PC-9 (cell line): Measurements from ENCODE around the gene SLC28A2. TPM values are rescaled to one million over a fixed set of nuclear protein-coding genes. Genes with fewer than 3 reads are reported as not detected.
"Not testable (repeated sequence)": the region's sequence is repeated elsewhere in the genome, so short reads cannot be mapped to it uniquely, and the experiment has no call there.

Experiments used
- BruUV-seq: library from RNA; stranded (reverse); fragments of 400-500 nt; replicated peaks from 2 replicates; lab custom pipeline; 2021; lab: Mats Ljungman, UMichigan
- CTCF ChIA-PET: fragments of 300-600 bp; sonication (Branson Sonifier 250); formaldehyde crosslinking; loops from one replicate; lab custom pipeline; 2022; ENCODE audit warnings: antibody characterized with exemption; lab: Charles Lee
- POLR2A ChIA-PET: fragments of 300-600 bp; sonication (Branson Sonifier 250); formaldehyde crosslinking; loops from one replicate; lab custom pipeline; 2022; ENCODE audit warnings: antibody characterized with exemption; ENCODE audit not compliant: unreplicated experiment; lab: Charles Lee
- DNase-seq, 2 experiments: peaks; one replicate each; pipeline versions ENCODE4 v3.0.0 to v3.0.0-alpha.2; 2015 to 2022; ENCODE audit warnings: mixed read lengths in 1 of 2
- H2AFZ ChIP-seq: fragments of 200-600 bp; sonication (generic); 2 replicates; pipeline ENCODE4 v1.8.1; 2017; ENCODE audit warnings: antibody characterized with exemption
- H3F3A ChIP-seq: fragments of 200-600 bp; sonication (generic); 2 replicates; pipeline ENCODE4 v1.8.1; 2017; ENCODE audit warnings: antibody characterized with exemption, mild to moderate bottlenecking, low read depth; ENCODE audit not compliant: insufficient read depth
- H3K27ac ChIP-seq: fragments of 200-600 bp; sonication (generic); 2 replicates; pipeline ENCODE4 v1.6.1; 2016; ENCODE audit warnings: mixed run types
- H3K27me3 ChIP-seq: fragments of 200-600 bp; sonication (generic); 2 replicates; pipeline ENCODE4 v1.6.1; 2016; ENCODE audit warnings: low read depth, mixed run types; ENCODE audit not compliant: insufficient read depth
- H3K36me3 ChIP-seq: fragments of 200-600 bp; sonication (generic); 2 replicates; pipeline ENCODE4 v1.6.1; 2016; ENCODE audit warnings: low read depth, mixed run types
- H3K4me1 ChIP-seq: fragments of 200-600 bp; sonication (generic); replicated peaks from 2 replicates; pipeline ENCODE4 v1.6.1; 2016; ENCODE audit warnings: mixed run types; ENCODE audit not compliant: insufficient read depth
- H3K4me2 ChIP-seq: fragments of 200-600 bp; sonication (generic); 2 replicates; pipeline ENCODE4 v1.6.1; 2017; ENCODE audit warnings: mixed run types
- H3K4me3 ChIP-seq: fragments of 200-600 bp; sonication (generic); 2 replicates; pipeline ENCODE4 v1.6.1; 2016; ENCODE audit warnings: mixed run types
- H3K79me2 ChIP-seq: fragments of 200-600 bp; sonication (generic); 2 replicates; pipeline ENCODE4 v1.6.1; 2017; ENCODE audit warnings: low read depth, mixed run types
- H3K9me2 ChIP-seq: fragments of 200-600 bp; sonication (generic); 2 replicates; pipeline ENCODE4 v1.8.1; 2017; ENCODE audit warnings: mild to moderate bottlenecking; ENCODE audit not compliant: insufficient read depth
- H3K9me3 ChIP-seq: fragments of 200-600 bp; sonication (generic); 2 replicates; pipeline ENCODE4 v1.8.1; 2016; ENCODE audit warnings: low read depth; ENCODE audit not compliant: insufficient read depth
- H4K20me1 ChIP-seq: fragments of 200-600 bp; sonication (generic); 2 replicates; pipeline ENCODE4 v1.8.1; 2017; ENCODE audit not compliant: insufficient read depth
- EZH2 ChIP-seq: fragments of 200-600 bp; sonication (generic); IDR thresholded peaks from 2 replicates; pipeline ENCODE4 v1.8.0; 2017; ENCODE audit warnings: antibody characterized with exemption, low read depth
- intact Hi-C: fragments of 100-400 bp; cut with micrococcal nuclease; formaldehyde crosslinking; loops from one replicate; pipeline ENCODE4 v1.10.0; 2022; ENCODE audit not compliant: unreplicated experiment
- total RNA-seq: library from RNA; stranded (reverse); gene quantifications from 2 replicates; pipeline ENCODE4 v1.2.3, GENCODE V29; 2021
- TF ChIP-seq, protein P1 (sequence below): fragments of 200-600 bp; sonication (generic); conservative IDR thresholded peaks from 2 replicates; pipeline ENCODE4 v1.6.1; 2017; ENCODE audit warnings: mixed run types, antibody characterized with exemption, mild to moderate bottlenecking, moderate library complexity

Gene SLC28A2
- total RNA-seq, 1 experiment from 2014 or later: not detected

DNA sequence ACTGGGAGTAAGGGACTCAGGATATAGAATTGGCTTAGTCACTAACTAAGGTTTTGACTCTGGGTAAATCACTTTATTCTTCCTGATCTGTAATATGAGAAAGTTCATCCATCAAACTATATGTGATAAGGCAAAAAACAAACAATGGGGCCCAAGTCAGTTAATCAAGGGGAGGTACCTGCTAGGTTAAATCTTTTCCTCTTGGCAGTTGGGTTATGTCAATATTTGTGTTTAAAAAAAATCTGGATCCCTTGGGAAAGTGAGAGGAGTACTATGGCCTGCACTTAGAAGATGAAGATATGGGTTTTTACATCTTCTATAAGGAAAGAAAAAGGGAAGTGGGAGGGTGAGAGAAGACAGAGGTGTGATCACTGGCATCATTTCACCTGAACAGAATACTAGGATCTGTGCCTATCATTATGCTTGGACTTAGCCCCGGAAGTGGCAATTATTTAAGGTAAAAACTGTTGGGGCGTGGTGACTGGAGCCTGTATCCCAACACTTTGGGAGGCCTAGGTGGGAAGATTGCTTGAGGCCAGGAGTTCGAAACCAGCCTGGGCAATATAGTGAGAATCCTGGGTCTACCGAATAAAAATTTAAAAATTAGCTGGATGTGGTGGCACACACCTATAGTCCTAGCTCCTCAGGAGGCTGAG lies 2.8 kb upstream of the SLC28A2 start:
- Histone ChIP-seq H2AFZ (no peak overlapping the region), H3K36me3 (no peaks in the 10 kb centered on the region), H3F3A (no peaks in the 10 kb centered on the region), H4K20me1 (no peaks in the 10 kb centered on the region), H3K4me2 (no peak overlapping the region), H3K4me3 (no peak overlapping the region), H3K27me3 (no peaks in the 10 kb centered on the region), H3K4me1 (no peaks in the 10 kb centered on the region), H3K9me3 (no peaks in the 10 kb centered on the region), H3K27ac (no peak overlapping the region), H3K9me2 (no peaks in the 10 kb centered on the region), H3K79me2 (no peaks in the 10 kb centered on the region)
- DNase-seq: peak in 1 of 2 experiments; percentile 50
- no TSS peak for BruUV-seq
- CTCF ChIA-PET: no interaction called here
- TF ChIP-seq, protein P1, sequence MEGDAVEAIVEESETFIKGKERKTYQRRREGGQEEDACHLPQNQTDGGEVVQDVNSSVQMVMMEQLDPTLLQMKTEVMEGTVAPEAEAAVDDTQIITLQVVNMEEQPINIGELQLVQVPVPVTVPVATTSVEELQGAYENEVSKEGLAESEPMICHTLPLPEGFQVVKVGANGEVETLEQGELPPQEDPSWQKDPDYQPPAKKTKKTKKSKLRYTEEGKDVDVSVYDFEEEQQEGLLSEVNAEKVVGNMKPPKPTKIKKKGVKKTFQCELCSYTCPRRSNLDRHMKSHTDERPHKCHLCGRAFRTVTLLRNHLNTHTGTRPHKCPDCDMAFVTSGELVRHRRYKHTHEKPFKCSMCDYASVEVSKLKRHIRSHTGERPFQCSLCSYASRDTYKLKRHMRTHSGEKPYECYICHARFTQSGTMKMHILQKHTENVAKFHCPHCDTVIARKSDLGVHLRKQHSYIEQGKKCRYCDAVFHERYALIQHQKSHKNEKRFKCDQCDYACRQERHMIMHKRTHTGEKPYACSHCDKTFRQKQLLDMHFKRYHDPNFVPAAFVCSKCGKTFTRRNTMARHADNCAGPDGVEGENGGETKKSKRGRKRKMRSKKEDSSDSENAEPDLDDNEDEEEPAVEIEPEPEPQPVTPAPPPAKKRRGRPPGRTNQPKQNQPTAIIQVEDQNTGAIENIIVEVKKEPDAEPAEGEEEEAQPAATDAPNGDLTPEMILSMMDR: no peak
- TF ChIP-seq EZH2: no peak
- POLR2A ChIA-PET: interaction anchor here (0.6 kb wide), 1 partner anchor 153 kb away, joined by 4 read pairs; a partner anchor contains a TSS
- intact Hi-C loops: no loop called here

DNA sequence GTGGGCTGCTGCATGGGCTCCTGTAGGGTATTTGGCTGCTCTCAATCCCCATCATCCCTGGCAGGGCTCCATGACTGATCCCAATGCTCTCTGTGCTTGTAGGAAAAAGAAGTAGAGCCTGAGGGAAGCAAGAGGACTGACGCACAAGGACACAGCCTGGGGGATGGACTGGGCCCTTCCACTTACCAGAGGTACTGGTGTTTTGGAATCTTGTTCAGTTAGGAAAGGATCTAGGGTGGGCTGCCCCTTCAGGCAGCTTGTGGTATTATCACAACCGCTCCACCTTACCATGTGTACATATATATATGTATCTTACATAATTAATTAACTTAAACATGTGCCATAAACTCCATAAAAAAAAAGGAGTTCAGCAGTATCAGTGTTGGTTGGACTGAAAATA lies 1.3 kb downstream of the SLC28A2 start:
- H3K27ac ChIP-seq: no peak overlapping the region
- no peak for DNase-seq
- H3K4me3 ChIP-seq: no peak overlapping the region
- H3K27me3 ChIP-seq: no peaks in the 10 kb centered on the region
- TF ChIP-seq EZH2: no peak
- TF ChIP-seq, protein P1: 0 out of 2 replicates have a peak, but pooled peaks have one; percentile 38
- no peaks in the 10 kb centered on the region for H3K4me1 ChIP-seq
- H3K79me2 ChIP-seq: no peaks in the 10 kb centered on the region
- no peak overlapping the region for H2AFZ ChIP-seq
- H3F3A ChIP-seq: no peaks in the 10 kb centered on the region
- no peaks in the 10 kb centered on the region for H3K9me2 ChIP-seq
- no peaks in the 10 kb centered on the region for H3K36me3 ChIP-seq
- ChIA-PET POLR2A (no interaction called here), CTCF (no interaction called here)
- no peaks in the 10 kb centered on the region for H4K20me1 ChIP-seq
- no peak overlapping the region for H3K4me2 ChIP-seq
- no peaks in the 10 kb centered on the region for H3K9me3 ChIP-seq
- intact Hi-C loops: no loop called here
- BruUV-seq: no TSS peak

DNA sequence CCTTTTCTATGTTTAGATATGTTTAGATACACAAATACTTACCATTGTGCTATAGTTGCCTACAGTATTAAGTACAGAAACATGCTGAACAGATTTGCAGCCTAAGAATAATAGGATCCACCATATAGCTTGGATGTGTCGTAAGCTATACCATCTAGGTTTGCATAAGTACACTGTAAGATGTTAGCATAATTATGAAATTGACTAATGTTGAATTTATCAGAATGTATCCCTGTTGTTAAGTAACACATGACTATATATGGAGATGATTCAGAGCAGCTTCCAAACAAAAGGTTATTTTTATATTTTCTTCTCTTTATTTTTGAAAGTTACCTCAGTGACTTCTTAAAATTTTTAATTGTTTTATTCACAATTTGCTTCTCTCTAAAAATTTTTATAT lies 2.4 kb downstream of the SLC28A2 start:
- no peaks in the 10 kb centered on the region for H3K27me3 ChIP-seq
- no peaks in the 10 kb centered on the region for H4K20me1 ChIP-seq
- TF ChIP-seq EZH2: no peak
- TF ChIP-seq, protein P1: no peak
- no peaks in the 10 kb centered on the region for H3K4me1 ChIP-seq
- no peaks in the 10 kb centered on the region for H3K79me2 ChIP-seq
- no peaks in the 10 kb centered on the region for H3K9me3 ChIP-seq
- H3K4me3 ChIP-seq: no peak overlapping the region
- intact Hi-C loops: no loop called here
- no TSS peak for BruUV-seq
- CTCF ChIA-PET: no interaction called here
- H3K36me3 ChIP-seq: no peaks in the 10 kb centered on the region
- H3K4me2 ChIP-seq: no peak overlapping the region
- no peaks in the 10 kb centered on the region for H3F3A ChIP-seq
- POLR2A ChIA-PET: no interaction called here
- no peak overlapping the region for H3K27ac ChIP-seq
- H2AFZ ChIP-seq: no peak overlapping the region
- no peak for DNase-seq
- no peaks in the 10 kb centered on the region for H3K9me2 ChIP-seq

DNA sequence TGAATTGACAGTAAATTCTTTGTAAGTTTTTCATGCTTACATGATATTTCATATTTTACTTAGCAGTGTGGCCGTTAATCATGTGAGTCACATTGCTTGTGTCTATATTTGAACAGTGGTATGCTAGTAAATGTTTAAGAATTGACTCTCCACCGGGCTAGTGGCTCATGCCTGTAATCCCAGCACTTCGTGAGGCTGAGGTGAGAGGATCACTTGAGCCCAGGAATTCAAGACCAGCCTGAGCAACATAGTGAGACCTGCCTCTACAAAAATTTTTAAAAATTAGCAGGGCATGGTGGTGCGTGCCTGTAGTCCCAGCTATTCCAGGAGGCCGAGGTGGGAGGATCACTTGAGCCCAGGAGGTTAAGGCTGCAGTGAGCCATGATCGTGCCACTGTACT lies 2.8 kb downstream of the SLC28A2 start:
- POLR2A ChIA-PET, H3K4me1 ChIP-seq, DNase-seq, intact Hi-C loops, H3K9me3 ChIP-seq, H3K27me3 ChIP-seq, H3K36me3 ChIP-seq, H3K79me2 ChIP-seq, H3K27ac ChIP-seq, H3F3A ChIP-seq, H3K4me2 ChIP-seq, H2AFZ ChIP-seq, H3K9me2 ChIP-seq, H4K20me1 ChIP-seq, CTCF ChIA-PET, H3K4me3 ChIP-seq, BruUV-seq: not testable (repeated sequence)
